Activated B cell treated with CpG ODN at 0.5 μM for 24 hours (primary cell): ENCODE data around the gene HMGA1. TPM values are rescaled to one million over a fixed set of nuclear protein-coding genes. Genes with fewer than 3 reads are reported as not detected.
A peak's percentile ranks its signal among the peaks of the same experiment; 100 is the strongest.

Experiments
- ATAC-seq: fragments of 200-7000 bp; cut with Tn5 transposase; one replicate; pipeline ENCODE4 v1.10.0; 2021; ENCODE audit warnings: low read depth, mild to moderate bottlenecking, moderate library complexity
- CTCF ChIA-PET: fragments of 350-600 bp; sonication (Branson Sonifier 250); formaldehyde crosslinking; loops from one replicate; lab custom pipeline; 2021; ENCODE audit warnings: antibody characterized with exemption; lab: Charles Lee
- POLR2A ChIA-PET: fragments of 350-600 bp; sonication (Branson Sonifier 250); formaldehyde crosslinking; loops from one replicate; lab custom pipeline; 2021; ENCODE audit warnings: antibody characterized with exemption; lab: Charles Lee
- DNase-seq: peaks from one replicate; pipeline ENCODE4 v3.0.0; 2022
- H3K27ac Mint-ChIP-seq: one replicate; pipeline ENCODE4 v1.8.0; 2020; ENCODE audit warnings: mixed read lengths
- H3K27me3 Mint-ChIP-seq: one replicate; pipeline ENCODE4 v1.8.0; 2021; ENCODE audit warnings: mixed read lengths
- H3K36me3 Mint-ChIP-seq: one replicate; pipeline ENCODE4 v1.8.0; 2021; ENCODE audit warnings: low read depth, mixed read lengths
- H3K4me1 Mint-ChIP-seq: one replicate; pipeline ENCODE4 v1.8.0; 2021; ENCODE audit warnings: mixed read lengths
- H3K4me3 Mint-ChIP-seq: one replicate; pipeline ENCODE4 v1.8.0; 2020; ENCODE audit warnings: mild to moderate bottlenecking, mixed read lengths
- H3K9me3 Mint-ChIP-seq: one replicate; pipeline ENCODE4 v1.8.0; 2020; ENCODE audit warnings: mixed read lengths
- intact Hi-C: fragments of 100-400 bp; cut with micrococcal nuclease; formaldehyde crosslinking; loops from one replicate; pipeline ENCODE4 v1.15.1; 2024
- total RNA-seq: library from RNA; stranded (reverse); gene quantifications from 2 replicates; pipeline ENCODE4 v1.2.3, GENCODE V29; 2022
- TF ChIP-seq, protein P1 (sequence below): fragments of 200-600 bp; IDR thresholded peaks from one replicate; pipeline ENCODE4 v1.8.0; 2022; ENCODE audit warnings: antibody characterized with exemption, mild to moderate bottlenecking

HMGA1 gene
- total RNA-seq, 1 donor from 2014 or later: 188 TPM

- no peak overlapping the region for H3K4me3 Mint-ChIP-seq
- CTCF ChIA-PET: interaction anchor here (1.1 kb wide), 1 partner anchor 36 kb away, joined by 3 read pairs; no protein-coding TSS in a partner anchor
- TF ChIP-seq, protein P1, sequence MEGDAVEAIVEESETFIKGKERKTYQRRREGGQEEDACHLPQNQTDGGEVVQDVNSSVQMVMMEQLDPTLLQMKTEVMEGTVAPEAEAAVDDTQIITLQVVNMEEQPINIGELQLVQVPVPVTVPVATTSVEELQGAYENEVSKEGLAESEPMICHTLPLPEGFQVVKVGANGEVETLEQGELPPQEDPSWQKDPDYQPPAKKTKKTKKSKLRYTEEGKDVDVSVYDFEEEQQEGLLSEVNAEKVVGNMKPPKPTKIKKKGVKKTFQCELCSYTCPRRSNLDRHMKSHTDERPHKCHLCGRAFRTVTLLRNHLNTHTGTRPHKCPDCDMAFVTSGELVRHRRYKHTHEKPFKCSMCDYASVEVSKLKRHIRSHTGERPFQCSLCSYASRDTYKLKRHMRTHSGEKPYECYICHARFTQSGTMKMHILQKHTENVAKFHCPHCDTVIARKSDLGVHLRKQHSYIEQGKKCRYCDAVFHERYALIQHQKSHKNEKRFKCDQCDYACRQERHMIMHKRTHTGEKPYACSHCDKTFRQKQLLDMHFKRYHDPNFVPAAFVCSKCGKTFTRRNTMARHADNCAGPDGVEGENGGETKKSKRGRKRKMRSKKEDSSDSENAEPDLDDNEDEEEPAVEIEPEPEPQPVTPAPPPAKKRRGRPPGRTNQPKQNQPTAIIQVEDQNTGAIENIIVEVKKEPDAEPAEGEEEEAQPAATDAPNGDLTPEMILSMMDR: no peak
- peaks cover 43% of the 10 kb centered on the region for H3K4me1 Mint-ChIP-seq
- POLR2A ChIA-PET: interaction anchor here (0.6 to 3.5 kb wide), 2 partner anchors 8 to 648 kb away, joined by 5 to 26 read pairs; no protein-coding TSS in a partner anchor
- H3K27me3 Mint-ChIP-seq: no peaks in the 10 kb centered on the region
- H3K9me3 Mint-ChIP-seq: no peaks in the 10 kb centered on the region
- intact Hi-C loops: no loop called here
- no peak for ATAC-seq
- H3K27ac Mint-ChIP-seq: peak overlapping the region; percentile 24
- DNase-seq: no peak
- H3K36me3 Mint-ChIP-seq: no peaks in the 10 kb centered on the region
Observed at GRCh38 chr6:34231566-34232336, 4.9 kb upstream of the HMGA1 start.

DNA sequence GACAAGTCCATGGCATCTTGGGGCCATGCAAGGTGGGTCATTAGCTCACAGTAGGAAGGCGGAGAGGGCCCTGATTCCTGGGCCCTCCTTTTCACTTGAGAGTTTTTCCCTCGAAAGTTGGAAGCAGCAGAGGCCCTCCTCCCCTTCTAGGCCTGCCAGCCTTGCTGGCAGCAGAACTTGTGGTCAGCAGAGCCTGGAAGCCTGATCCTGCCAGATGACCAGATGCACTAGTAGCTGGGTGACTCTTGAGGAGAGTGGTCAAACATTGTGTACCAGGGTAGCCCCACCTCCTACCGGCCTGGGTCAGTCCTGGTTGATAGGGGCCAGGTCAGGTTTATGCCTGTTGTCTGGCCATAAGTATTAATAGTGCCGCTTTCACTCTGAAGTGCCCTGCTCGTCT is 3.8 kb upstream of the HMGA1 start:
- H3K36me3 Mint-ChIP-seq: no peaks in the 10 kb centered on the region
- CTCF ChIA-PET: interaction anchor here (1.1 kb wide), 1 partner anchor 37 kb away, joined by 3 read pairs; no protein-coding TSS in a partner anchor
- DNase-seq: no peak
- H3K27me3 Mint-ChIP-seq: no peaks in the 10 kb centered on the region
- intact Hi-C loops: no loop called here
- H3K4me1 Mint-ChIP-seq: peaks cover 32% of the 10 kb centered on the region
- TF ChIP-seq, protein P1: no peak
- POLR2A ChIA-PET: interaction anchor here (3.5 kb wide), 1 partner anchor 9 kb away, joined by 26 read pairs; no protein-coding TSS in a partner anchor
- no peak overlapping the region for H3K4me3 Mint-ChIP-seq
- no peak for ATAC-seq
- H3K9me3 Mint-ChIP-seq: no peaks in the 10 kb centered on the region
- peak overlapping the region; percentile 67 for H3K27ac Mint-ChIP-seq

- TF ChIP-seq, protein P1: no peak
- Mint-ChIP-seq H3K27ac (peak overlapping the region; percentile 67), H3K4me3 (peak overlapping the region; percentile 64), H3K9me3 (no peaks in the 10 kb centered on the region), H3K4me1 (peaks cover 34% of the 10 kb centered on the region), H3K36me3 (peaks cover 5% of the 10 kb centered on the region), H3K27me3 (no peaks in the 10 kb centered on the region)
- DNase-seq (no peak), ATAC-seq (no peak)
- CTCF ChIA-PET: no interaction called here
- POLR2A ChIA-PET: interaction anchor here (0.9 to 3.5 kb wide), 2 partner anchors 10 to 14 kb away, joined by 3 to 26 read pairs; no protein-coding TSS in a partner anchor
- intact Hi-C loops: no loop called here
Observed at GRCh38 chr6:34233867-34234266, 2.8 kb upstream of the HMGA1 start.

DNA sequence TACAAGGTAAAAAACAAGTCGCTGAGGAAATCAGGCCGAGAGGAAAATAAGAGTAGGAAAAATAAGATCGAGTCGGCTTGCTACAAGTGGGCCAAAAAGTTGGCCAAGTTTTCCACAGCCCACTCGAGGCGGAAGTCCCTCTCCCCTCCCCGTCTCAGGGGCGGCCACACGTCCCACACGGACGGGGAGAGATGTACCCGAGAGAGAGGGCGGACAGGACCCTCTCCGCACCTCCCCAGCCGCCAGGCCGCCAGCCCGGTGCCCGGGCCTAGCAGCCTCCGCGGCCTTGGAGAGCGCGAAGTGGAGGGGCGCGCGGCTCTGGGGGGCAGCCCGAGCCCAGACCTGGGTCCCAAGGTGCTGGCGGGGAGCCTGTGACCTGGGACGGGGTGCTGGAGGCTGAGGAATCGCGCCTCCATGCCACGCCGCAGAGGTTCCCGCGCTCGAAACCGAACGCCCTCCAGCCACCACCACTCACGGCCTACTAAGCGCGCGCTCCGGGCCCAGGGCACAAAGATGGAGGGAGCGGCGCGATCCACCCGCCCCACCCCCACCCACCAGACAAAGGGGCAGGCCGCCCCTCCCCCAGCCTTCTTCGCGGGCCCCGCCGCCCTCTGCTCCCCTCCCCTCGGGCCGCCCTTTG is 1.9 kb upstream of the HMGA1 start:
- no peak for DNase-seq
- intact Hi-C loops: loop anchor here (5.0 kb wide), 1 partner anchor 1023 kb away; the partner anchor contains the start of gene ZNF76

More for the DNA sequence above, 1.9 kb upstream of the HMGA1 start:
- POLR2A ChIA-PET: interaction anchor here (3.5 kb wide), 1 partner anchor 11 kb away, joined by 26 read pairs; no protein-coding TSS in a partner anchor
- Mint-ChIP-seq H3K4me1 (peaks cover 37% of the 10 kb centered on the region), H3K4me3 (peak overlapping the region; percentile 64), H3K9me3 (no peaks in the 10 kb centered on the region), H3K27me3 (no peaks in the 10 kb centered on the region), H3K27ac (peak overlapping the region; percentile 67), H3K36me3 (peaks cover 11% of the 10 kb centered on the region)
- no peak for ATAC-seq
- CTCF ChIA-PET: no interaction called here
- TF ChIP-seq, protein P1: no peak
